Kidney (tissue), 14 donors: ENCODE results near the gene RMI2. TPM values are rescaled to one million over a fixed set of nuclear protein-coding genes. Genes with fewer than 3 reads are reported as not detected.

Experiments used
- DNase-seq, 5 donors: peaks; one replicate each; pipeline ENCODE4 v3.0.0-alpha.2; 2013 to 2020
- FAIRE-seq: peaks from 2 replicates; lab custom pipeline; 2012; peaks lifted over from hg19 to GRCh38; lab: Jason Lieb, UNC
- H3K27ac ChIP-seq, 2 donors: one replicate each; pipeline ENCODE4 v1.7.0; 2013; ENCODE audit warnings: low read depth in 2 of 2, low read length in 2 of 2, inconsistent platforms in 1 of 2
- H3K27me3 ChIP-seq: one replicate; pipeline ENCODE4 v1.7.1; 2013; ENCODE audit warnings: low read length, inconsistent platforms; ENCODE audit not compliant: control insufficient read depth, insufficient read depth
- H3K36me3 ChIP-seq, 3 donors: one replicate each; pipeline versions ENCODE4 v1.7.0 to v1.7.1; 2013; ENCODE audit warnings: low read length in 3 of 3, control low read depth in 1 of 3, inconsistent platforms in 1 of 3; ENCODE audit not compliant: insufficient read depth in 3 of 3, control insufficient read depth in 2 of 3
- H3K4me1 ChIP-seq, 3 donors: one replicate each; pipeline versions ENCODE4 v1.7.0 to v1.7.1; 2013; ENCODE audit warnings: low read length in 3 of 3, inconsistent platforms in 1 of 3, low read depth in 1 of 3; ENCODE audit not compliant: control insufficient read depth in 2 of 3, insufficient read depth in 2 of 3
- H3K4me3 ChIP-seq, 3 donors: one replicate each; pipeline versions ENCODE4 v1.7.0 to v1.8.1; 2013; ENCODE audit warnings: low read length in 3 of 3, control low read depth in 1 of 3, inconsistent platforms in 1 of 3
- H3K9ac ChIP-seq, 3 donors: one replicate each; pipeline versions ENCODE4 v1.7.0 to v1.7.1; 2013; ENCODE audit warnings: low read length in 3 of 3, control low read depth in 1 of 3, inconsistent platforms in 1 of 3
- H3K9me3 ChIP-seq, 3 donors: one replicate each; pipeline versions ENCODE4 v1.7.0 to v1.7.1; 2013; ENCODE audit warnings: low read length in 3 of 3, control low read depth in 1 of 3, inconsistent platforms in 1 of 3; ENCODE audit not compliant: control insufficient read depth in 2 of 3, insufficient read depth in 1 of 3
- intact Hi-C: fragments of 100-400 bp; cut with DNase I; formaldehyde crosslinking; loops from one replicate; pipeline ENCODE4 v1.11.1; 2022
- polyA plus RNA-seq: library from polyadenylated mRNA; stranded (reverse); fragments of 350-450 nt; fragmentation: Illumina TruSeq; extraction: RNeasy Lipid Tissue Mini Kit (QIAGEN cat#74804); gene quantifications from one replicate; pipeline ENCODE4 v1.2.3, GENCODE V29; 2014; ENCODE audit warnings: low read depth, low replicate concordance; ENCODE audit not compliant: insufficient read depth
- total RNA-seq: library from RNA; stranded (reverse); fragmentation: NEBNext Ultra II Directional; extraction: Animal tissue kit (Norgen Biotek cat#: 25700); gene quantifications from one replicate; pipeline ENCODE4 v1.2.1, GENCODE V29; 2021
- TF ChIP-seq, protein P1 (sequence below): IDR thresholded peaks from 3 replicates; pipeline ENCODE4 v1.5.1; 2012; ENCODE audit warnings: mild to moderate bottlenecking, moderate library complexity, borderline replicate concordance; ENCODE audit not compliant: insufficient read depth; ENCODE audit errors: extremely low read depth
- donor health status: control.
- donor health status: control.
- donor health status: control.
- donor health status: control.
- donor health status: control.
- donor health status: DM: yes; HTN: yes; CAD: no.
- donor health status: Normal renal cell carcinoma (clear cell type).

RMI2 gene
- total and polyA plus RNA-seq, 2 donors from 2014 or later = 4.6 to 5.2 TPM

DNA sequence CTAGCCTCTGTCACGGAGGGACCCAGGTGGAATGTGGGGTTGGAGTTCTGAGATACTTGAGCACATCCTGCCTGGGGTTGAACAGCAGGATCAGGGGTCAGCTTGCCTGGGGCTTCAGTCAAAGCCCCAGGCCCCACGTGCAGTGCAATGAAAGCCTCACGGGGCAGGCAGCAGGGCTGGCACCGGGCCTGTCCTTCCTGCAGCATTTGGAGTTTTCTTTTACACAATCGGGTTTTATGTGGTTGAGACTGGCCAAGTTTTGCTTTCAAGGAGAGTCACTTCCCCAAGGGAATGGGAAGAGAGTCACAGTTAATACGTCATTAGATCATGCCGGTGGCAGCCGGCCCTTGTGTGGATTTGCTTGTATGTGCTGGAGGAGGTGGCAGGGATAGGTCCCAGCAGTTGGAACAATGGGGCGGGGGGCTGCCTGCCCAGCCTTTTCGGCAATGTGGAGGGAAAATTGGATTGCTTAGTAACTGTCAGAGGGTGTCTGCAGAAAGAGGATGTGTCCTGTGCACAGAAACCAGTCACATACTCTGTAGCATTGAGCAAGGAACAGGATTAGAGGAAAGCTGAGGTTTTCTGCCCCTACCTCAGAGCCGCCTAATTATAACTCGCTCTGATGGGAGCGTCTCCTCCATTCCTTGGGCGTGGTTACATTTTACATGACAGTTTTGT, 4.5 kb downstream of the RMI2 start:
- H3K27me3 ChIP-seq = no peaks in the 10 kb centered on the region
- H3K4me3 ChIP-seq = no peak overlapping the region
- TF ChIP-seq, protein P1, sequence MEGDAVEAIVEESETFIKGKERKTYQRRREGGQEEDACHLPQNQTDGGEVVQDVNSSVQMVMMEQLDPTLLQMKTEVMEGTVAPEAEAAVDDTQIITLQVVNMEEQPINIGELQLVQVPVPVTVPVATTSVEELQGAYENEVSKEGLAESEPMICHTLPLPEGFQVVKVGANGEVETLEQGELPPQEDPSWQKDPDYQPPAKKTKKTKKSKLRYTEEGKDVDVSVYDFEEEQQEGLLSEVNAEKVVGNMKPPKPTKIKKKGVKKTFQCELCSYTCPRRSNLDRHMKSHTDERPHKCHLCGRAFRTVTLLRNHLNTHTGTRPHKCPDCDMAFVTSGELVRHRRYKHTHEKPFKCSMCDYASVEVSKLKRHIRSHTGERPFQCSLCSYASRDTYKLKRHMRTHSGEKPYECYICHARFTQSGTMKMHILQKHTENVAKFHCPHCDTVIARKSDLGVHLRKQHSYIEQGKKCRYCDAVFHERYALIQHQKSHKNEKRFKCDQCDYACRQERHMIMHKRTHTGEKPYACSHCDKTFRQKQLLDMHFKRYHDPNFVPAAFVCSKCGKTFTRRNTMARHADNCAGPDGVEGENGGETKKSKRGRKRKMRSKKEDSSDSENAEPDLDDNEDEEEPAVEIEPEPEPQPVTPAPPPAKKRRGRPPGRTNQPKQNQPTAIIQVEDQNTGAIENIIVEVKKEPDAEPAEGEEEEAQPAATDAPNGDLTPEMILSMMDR = no peak
- H3K4me1 ChIP-seq = peaks cover 0 to 17% (median 0%) of the 10 kb centered on the region in 3 donors
- H3K27ac ChIP-seq = peak overlapping the region; percentile 90 to 96
- peak in 2 of 5 donors; percentile 71 to 91 for DNase-seq
- no peak for FAIRE-seq
- H3K36me3 ChIP-seq = no peaks in the 10 kb centered on the region
- intact Hi-C loops = loop anchor here (10.0 kb wide), 1 partner anchor 385 kb away; no protein-coding TSS in a partner anchor
- H3K9me3 ChIP-seq = no peaks in the 10 kb centered on the region
- peak overlapping the region in 2 of 3 donors; percentile 38 to 54 for H3K9ac ChIP-seq

DNA sequence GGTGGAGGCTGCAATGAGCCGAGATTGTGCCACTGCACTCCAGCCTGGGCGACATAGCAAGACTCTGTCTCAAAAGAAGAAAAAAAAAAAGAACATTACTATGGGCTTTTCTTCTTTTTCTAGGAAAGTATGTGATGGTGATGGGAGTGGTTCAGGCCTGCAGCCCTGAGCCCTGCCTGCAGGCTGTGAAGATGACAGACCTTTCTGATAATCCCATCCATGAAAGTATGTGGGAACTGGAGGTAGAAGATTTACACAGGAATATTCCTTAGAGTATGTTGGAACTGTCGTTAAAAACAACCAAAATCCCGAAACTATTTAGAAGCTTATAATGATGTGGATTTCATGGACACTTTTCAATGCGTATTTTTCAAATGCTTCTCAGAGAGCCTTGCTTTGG, 5.3 kb downstream of the RMI2 start:
- DNase-seq (no peak), FAIRE-seq (no peak)
- intact Hi-C loops = loop anchor here (10.0 kb wide), 1 partner anchor 386 kb away; no protein-coding TSS in a partner anchor
- Histone ChIP-seq H3K27ac (peak overlapping the region; percentile 28 to 43), H3K4me3 (no peak overlapping the region), H3K4me1 (peaks cover 0 to 21% (median 0%) of the 10 kb centered on the region in 3 donors), H3K27me3 (no peaks in the 10 kb centered on the region), H3K9me3 (no peaks in the 10 kb centered on the region), H3K9ac (peak overlapping the region in 1 of 3 donors; percentile 3), H3K36me3 (no peaks in the 10 kb centered on the region)
- TF ChIP-seq, protein P1 = no peak

DNA sequence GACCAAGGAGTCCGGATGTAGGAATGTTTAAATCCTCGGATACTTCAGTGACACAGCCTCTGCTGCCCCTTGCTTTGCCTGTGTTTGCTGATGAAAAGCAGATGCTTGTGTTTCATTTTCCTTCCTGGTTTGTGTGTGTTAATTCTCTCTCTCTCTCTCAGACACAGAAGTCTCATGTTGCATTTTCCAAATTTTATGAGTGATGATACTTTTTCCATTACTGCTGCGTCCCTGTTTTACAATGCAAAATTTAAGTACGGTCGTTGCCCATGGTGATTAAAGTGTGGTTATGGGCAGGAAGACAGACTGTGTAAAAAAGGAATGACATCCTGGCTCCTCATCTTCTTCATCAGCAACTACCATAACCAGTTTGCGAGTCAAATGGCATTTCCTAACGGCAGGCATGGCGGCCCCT, 5.7 kb downstream of the RMI2 start:
- intact Hi-C loops = loop anchor here (10.0 kb wide), 1 partner anchor 386 kb away; no protein-coding TSS in a partner anchor
- no peaks in the 10 kb centered on the region for H3K36me3 ChIP-seq
- H3K27me3 ChIP-seq = no peaks in the 10 kb centered on the region
- no peaks in the 10 kb centered on the region for H3K9me3 ChIP-seq
- DNase-seq = peak in 2 of 5 donors; percentile 22 to 87
- H3K27ac ChIP-seq = peak overlapping the region; percentile 28 to 43
- TF ChIP-seq, protein P1 = no peak
- H3K4me1 ChIP-seq = peaks cover 0 to 21% (median 0%) of the 10 kb centered on the region in 3 donors
- FAIRE-seq = no peak
- no peak overlapping the region for H3K4me3 ChIP-seq
- H3K9ac ChIP-seq = peak overlapping the region in 1 of 3 donors; percentile 3
